ENCODE measurements around the gene CCSER1. TPM values are rescaled to one million over a fixed set of nuclear protein-coding genes. Genes with fewer than 3 reads are reported as not detected.

CCSER1 gene
- total and polyA plus RNA-seq, 4 donors = 0.61 to 23.0 (median 3.8) TPM

- H3K36me3 ChIP-seq (ENCODE audit: control insufficient read depth in 4 of 4, insufficient read depth in 4 of 4, low read length in 4 of 4) = no peaks in the 10 kb centered on the region
- H3K9me3 ChIP-seq (ENCODE audit: control insufficient read depth in 4 of 4, insufficient read depth in 3 of 4, low read length in 3 of 4) = peaks cover 0 to 6% (median 3%) of the 10 kb centered on the region in 4 donors
- no peak overlapping the region for H3K9ac ChIP-seq (ENCODE audit: insufficient read depth in 1 of 2, low read length in 2 of 2)
- no peaks in the 10 kb centered on the region for H3K27me3 ChIP-seq (ENCODE audit: control insufficient read depth in 3 of 3, insufficient read depth in 3 of 3, low read length in 2 of 3)
- H3K4me3 ChIP-seq = no peak overlapping the region
- H3K4me1 ChIP-seq (ENCODE audit: control insufficient read depth in 5 of 5, insufficient read depth in 5 of 5, low read length in 5 of 5) = no peaks in the 10 kb centered on the region
- TF ChIP-seq, protein P1, sequence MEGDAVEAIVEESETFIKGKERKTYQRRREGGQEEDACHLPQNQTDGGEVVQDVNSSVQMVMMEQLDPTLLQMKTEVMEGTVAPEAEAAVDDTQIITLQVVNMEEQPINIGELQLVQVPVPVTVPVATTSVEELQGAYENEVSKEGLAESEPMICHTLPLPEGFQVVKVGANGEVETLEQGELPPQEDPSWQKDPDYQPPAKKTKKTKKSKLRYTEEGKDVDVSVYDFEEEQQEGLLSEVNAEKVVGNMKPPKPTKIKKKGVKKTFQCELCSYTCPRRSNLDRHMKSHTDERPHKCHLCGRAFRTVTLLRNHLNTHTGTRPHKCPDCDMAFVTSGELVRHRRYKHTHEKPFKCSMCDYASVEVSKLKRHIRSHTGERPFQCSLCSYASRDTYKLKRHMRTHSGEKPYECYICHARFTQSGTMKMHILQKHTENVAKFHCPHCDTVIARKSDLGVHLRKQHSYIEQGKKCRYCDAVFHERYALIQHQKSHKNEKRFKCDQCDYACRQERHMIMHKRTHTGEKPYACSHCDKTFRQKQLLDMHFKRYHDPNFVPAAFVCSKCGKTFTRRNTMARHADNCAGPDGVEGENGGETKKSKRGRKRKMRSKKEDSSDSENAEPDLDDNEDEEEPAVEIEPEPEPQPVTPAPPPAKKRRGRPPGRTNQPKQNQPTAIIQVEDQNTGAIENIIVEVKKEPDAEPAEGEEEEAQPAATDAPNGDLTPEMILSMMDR (IDR thresholded peaks at IDR 0.05; ENCODE audit: control extremely low read depth, extremely low read depth) = no peak
- DNase-seq (no peak), ATAC-seq (ENCODE audit: insufficient read depth, low FRiP score) (no peak)
- 91 to 95% methylated on average over 6 of the region's 6 CpGs for WGBS, 2 donors
- H3K27ac ChIP-seq (ENCODE audit: low read depth in 1 of 2, low read length in 1 of 2) = no peak overlapping the region
Observed at GRCh38 chr4:91519155-91519554, 1392.0 kb downstream of the CCSER1 start.

DNA sequence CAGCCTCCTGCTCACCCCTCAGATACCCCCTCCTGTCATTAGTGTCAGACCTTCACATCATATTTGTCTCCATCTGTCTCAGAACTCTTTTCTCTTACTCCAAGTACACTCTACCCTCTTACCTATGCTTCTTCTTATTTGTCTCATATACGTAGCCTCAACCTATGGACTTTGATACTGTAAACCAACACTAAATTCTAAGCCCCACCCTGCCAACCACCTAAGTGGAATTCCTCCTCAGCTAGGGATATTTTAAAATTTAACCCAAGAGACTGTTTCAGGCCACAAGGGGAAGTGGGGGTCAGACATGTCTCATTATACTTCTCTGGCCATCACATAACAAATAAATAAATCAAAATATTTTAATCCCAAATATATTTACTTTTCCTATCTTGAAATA lies 1398.4 kb downstream of the CCSER1 start:
- Histone ChIP-seq H3K36me3 (ENCODE audit: control insufficient read depth in 4 of 4, insufficient read depth in 4 of 4, low read length in 4 of 4) (no peaks in the 10 kb centered on the region), H3K4me3 (no peak overlapping the region), H3K4me1 (ENCODE audit: control insufficient read depth in 5 of 5, insufficient read depth in 5 of 5, low read length in 5 of 5) (no peaks in the 10 kb centered on the region), H3K27me3 (ENCODE audit: control insufficient read depth in 3 of 3, insufficient read depth in 3 of 3, low read length in 2 of 3) (no peaks in the 10 kb centered on the region), H3K9me3 (ENCODE audit: control insufficient read depth in 4 of 4, insufficient read depth in 3 of 4, low read length in 3 of 4) (no peaks in the 10 kb centered on the region), H3K27ac (ENCODE audit: low read depth in 1 of 2, low read length in 1 of 2) (no peak overlapping the region), H3K9ac (ENCODE audit: insufficient read depth in 1 of 2, low read length in 2 of 2) (no peak overlapping the region)
- ATAC-seq (ENCODE audit: insufficient read depth, low FRiP score) = no peak
- DNase-seq = no peak
- TF ChIP-seq, protein P1 (IDR thresholded peaks at IDR 0.05; ENCODE audit: control extremely low read depth, extremely low read depth) = no peak
- 68 to 73% methylated on average over 1 of the region's 1 CpG for WGBS, 2 donors

- Histone ChIP-seq H3K36me3 (ENCODE audit: control insufficient read depth in 4 of 4, insufficient read depth in 4 of 4, low read length in 4 of 4) (no peaks in the 10 kb centered on the region), H3K27me3 (ENCODE audit: control insufficient read depth in 3 of 3, insufficient read depth in 3 of 3, low read length in 2 of 3) (no peaks in the 10 kb centered on the region), H3K4me1 (ENCODE audit: control insufficient read depth in 5 of 5, insufficient read depth in 5 of 5, low read length in 5 of 5) (no peaks in the 10 kb centered on the region), H3K9me3 (ENCODE audit: control insufficient read depth in 4 of 4, insufficient read depth in 3 of 4, low read length in 3 of 4) (peaks cover 0 to 4% (median 0%) of the 10 kb centered on the region in 4 donors), H3K27ac (ENCODE audit: low read depth in 1 of 2, low read length in 1 of 2) (no peak overlapping the region), H3K4me3 (no peak overlapping the region), H3K9ac (ENCODE audit: insufficient read depth in 1 of 2, low read length in 2 of 2) (no peak overlapping the region)
- no peak for ATAC-seq (ENCODE audit: insufficient read depth, low FRiP score)
- no peak for DNase-seq
- TF ChIP-seq, protein P1 (IDR thresholded peaks at IDR 0.05; ENCODE audit: control extremely low read depth, extremely low read depth) = no peak
Observed at GRCh38 chr4:91527056-91527455, 1399.9 kb downstream of the CCSER1 start.

DNA sequence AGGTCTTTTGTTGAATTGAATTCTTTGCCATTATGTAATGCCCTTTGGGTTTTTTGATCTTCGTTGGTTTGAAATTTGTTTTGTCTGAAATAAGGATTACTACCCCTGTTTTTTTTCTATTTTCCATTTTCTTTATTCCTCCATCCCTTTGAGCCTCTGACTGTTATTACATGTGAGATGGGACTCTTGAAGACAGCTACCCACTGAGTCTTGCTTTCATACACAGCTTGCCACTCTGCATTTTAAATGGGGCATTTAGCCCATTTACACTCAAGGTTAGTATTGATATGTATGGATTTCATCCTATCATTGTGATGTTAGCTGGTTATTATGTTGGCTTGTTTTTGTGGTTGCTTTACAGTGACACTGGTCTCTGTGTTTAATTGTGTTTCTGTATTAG lies 1440.4 kb downstream of the CCSER1 start:
- TF ChIP-seq, protein P1 (IDR thresholded peaks at IDR 0.05; ENCODE audit: control extremely low read depth, extremely low read depth) = no peak

More for the DNA sequence above, 1440.4 kb downstream of the CCSER1 start:
- no peak overlapping the region for H3K27ac ChIP-seq (ENCODE audit: low read depth in 1 of 2, low read length in 1 of 2)
- peaks cover 0 to 14% (median 2%) of the 10 kb centered on the region in 4 donors for H3K9me3 ChIP-seq (ENCODE audit: control insufficient read depth in 4 of 4, insufficient read depth in 3 of 4, low read length in 3 of 4)
- H3K27me3 ChIP-seq (ENCODE audit: control insufficient read depth in 3 of 3, insufficient read depth in 3 of 3, low read length in 2 of 3) = no peaks in the 10 kb centered on the region
- H3K4me1 ChIP-seq (ENCODE audit: control insufficient read depth in 5 of 5, insufficient read depth in 5 of 5, low read length in 5 of 5) = no peaks in the 10 kb centered on the region
- H3K36me3 ChIP-seq (ENCODE audit: control insufficient read depth in 4 of 4, insufficient read depth in 4 of 4, low read length in 4 of 4) = no peaks in the 10 kb centered on the region
- H3K9ac ChIP-seq (ENCODE audit: insufficient read depth in 1 of 2, low read length in 2 of 2) = no peak overlapping the region
- DNase-seq (no peak), ATAC-seq (ENCODE audit: insufficient read depth, low FRiP score) (no peak)
- WGBS, 2 donors = 44 to 67% methylated on average over 1 of the region's 1 CpG
- H3K4me3 ChIP-seq = no peak overlapping the region
